GM13976 (cell line): ENCODE measurements around the gene RBCK1.

Source experiments
- DNase-seq: peaks from one replicate; pipeline ENCODE4 v3.0.0; 2012; ENCODE audit warnings: low spot score
- CTCF ChIP-seq: IDR thresholded peaks from 2 replicates; pipeline ENCODE4 v1.5.1; 2012; ENCODE audit warnings: borderline replicate concordance, mild to moderate bottlenecking; ENCODE audit not compliant: insufficient read depth; ENCODE audit errors: extremely low read depth, missing control alignments, control extremely low read depth
- in situ Hi-C: fragments of 300-500 bp; cut with MboI; formaldehyde crosslinking; loops from one replicate; pipeline ENCODE4 v1.12.0; 2022; ENCODE audit warnings: low sequenced_read_pairs, mixed read lengths, inconsistent platforms; ENCODE audit not compliant: unreplicated experiment

Gene RBCK1

GRCh38 chr20:406200-407132 is 1.6 kb upstream of the RBCK1 start:
- no peak for TF ChIP-seq CTCF
- in situ Hi-C loops: no loop called here
- DNase-seq: no peak

- TF ChIP-seq CTCF: no peak
- peak; percentile 95 for DNase-seq
- in situ Hi-C loops: no loop called here
Measured at GRCh38 chr20:407133-407952, 756 bp upstream of the RBCK1 start.

DNA sequence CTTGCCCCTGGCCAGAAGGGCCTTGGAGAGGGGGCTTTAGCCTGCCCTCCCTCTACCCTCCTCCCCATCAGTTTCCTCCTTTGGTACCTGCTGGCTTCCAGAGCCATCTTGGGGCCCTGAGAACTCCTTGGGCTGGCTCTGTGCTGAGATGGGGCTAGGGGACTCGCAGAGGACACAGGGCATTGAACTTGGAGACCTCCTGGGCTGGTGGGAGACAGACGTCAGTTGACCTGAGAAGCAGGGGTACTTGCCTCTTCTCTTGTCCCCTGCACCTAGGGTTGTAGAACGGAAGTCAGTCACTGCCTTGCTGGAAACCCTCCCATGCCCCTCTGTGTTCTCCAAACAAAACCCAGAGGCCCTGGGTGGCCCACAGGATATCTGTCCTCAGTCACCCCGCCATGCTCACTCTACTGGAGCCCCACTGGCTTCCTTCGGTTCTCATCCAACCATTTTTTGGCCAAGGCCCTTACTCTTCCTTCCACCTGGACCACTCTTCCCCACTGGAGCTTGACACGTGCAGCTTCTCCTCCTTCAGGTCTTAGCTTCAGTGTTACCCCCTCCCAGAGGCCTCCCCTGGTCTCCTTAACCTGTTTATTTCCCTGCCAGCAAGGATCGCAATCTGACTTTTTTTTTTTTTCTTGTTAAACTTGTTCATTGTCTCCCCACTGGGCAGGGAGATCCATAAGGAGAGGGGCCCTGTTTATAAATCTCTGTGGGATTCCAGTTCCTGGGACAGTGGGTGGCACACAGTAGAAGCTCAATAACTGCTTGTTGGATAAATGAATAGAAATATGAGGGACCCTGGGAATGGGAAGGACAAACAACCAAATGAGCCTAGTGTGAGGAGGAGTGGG is 971 bp downstream of the RBCK1 start:
- no peak for TF ChIP-seq CTCF
- DNase-seq: no peak
- in situ Hi-C loops: no loop called here

- TF ChIP-seq CTCF: no peak
- in situ Hi-C loops: no loop called here
- DNase-seq: no peak
Measured at GRCh38 chr20:409697-410559, 1.8 kb downstream of the RBCK1 start.

GRCh38 chr20:412081-412480 is 4.0 kb downstream of the RBCK1 start:
- no peak for TF ChIP-seq CTCF
- DNase-seq: no peak
- in situ Hi-C loops: no loop called here
